Esophagus muscularis mucosa (tissue), 4 donors: ENCODE measurements around the gene MSANTD3. TPM values are rescaled to one million over a fixed set of nuclear protein-coding genes. Genes with fewer than 3 reads are reported as not detected.
"Not testable (repeated sequence)": the region's sequence is repeated elsewhere in the genome, so short reads cannot be mapped to it uniquely, and the experiment has no call there.

Source experiments
- DNase-seq: peaks from one replicate; pipeline ENCODE4 v3.0.0-alpha.2; 2017; ENCODE audit errors: extremely low spot score
- H3K27ac ChIP-seq, 4 donors: fragments of 200-600 bp; sonication (generic); replicated peaks in 1 of 4; 1 replicate in 3 of 4; 2 replicates in 1 of 4; pipeline ENCODE4 v1.5.1; 2016 to 2019; ENCODE audit warnings: mild to moderate bottlenecking in 1 of 4
- H3K27me3 ChIP-seq, 4 donors: fragments of 200-600 bp; sonication (generic); one replicate each; pipeline versions ENCODE4 v1.5.1 to v1.6.0; 2016 to 2019
- H3K36me3 ChIP-seq, 4 donors: fragments of 200-600 bp; sonication (generic); one replicate each; pipeline ENCODE4 v1.5.1; 2016 to 2019
- H3K4me1 ChIP-seq, 4 donors: fragments of 200-600 bp; sonication (generic); one replicate each; pipeline ENCODE4 v1.5.1; 2016 to 2019
- H3K4me3 ChIP-seq, 4 donors: fragments of 200-600 bp; sonication (generic); 1 replicate in 2 of 4; 2 replicates in 2 of 4; pipeline ENCODE4 v1.5.1; 2016 to 2019; ENCODE audit warnings: mild to moderate bottlenecking in 4 of 4, moderate library complexity in 1 of 4
- H3K9me3 ChIP-seq, 4 donors: fragments of 200-600 bp; sonication (generic); 1 replicate in 3 of 4; 2 replicates in 1 of 4; pipeline ENCODE4 v1.5.1; 2016 to 2019
- CTCF ChIP-seq, 3 experiments: fragments of 200-600 bp in 2 of 3; fragments of 450-650 bp in 1 of 3; sonication (generic) in 2 of 3; IDR thresholded peaks; one replicate each; pipeline ENCODE4 v1.5.1; 2017 to 2019; ENCODE audit warnings: antibody characterized with exemption in 3 of 3, mild to moderate bottlenecking in 2 of 3, moderate library complexity in 1 of 3
- EP300 ChIP-seq: sonication (generic); formaldehyde crosslinking; IDR thresholded peaks from one replicate; pipeline ENCODE4 v1.6.1; 2017; ENCODE audit warnings: antibody characterized with exemption
- POLR2A ChIP-seq: fragments of 450-650 bp; IDR thresholded peaks from one replicate; pipeline ENCODE4 v1.6.1; 2017; ENCODE audit warnings: antibody characterized with exemption, moderate library complexity, mild to moderate bottlenecking, low read depth
- POLR2AphosphoS5 ChIP-seq, 2 donors: sonication (generic); formaldehyde crosslinking; IDR thresholded peaks; one replicate each; pipeline ENCODE4 v1.6.1; 2017; ENCODE audit warnings: antibody characterized with exemption in 2 of 2
- WGBS: methylation state at CpG from one replicate; pipeline ENCODE4 v1.1.5; 2018; 5-methylcytosine and 5-hydroxymethylcytosine counted together
- intact Hi-C: fragments of 100-400 bp; cut with DNase I; formaldehyde crosslinking; loops from one replicate; pipeline ENCODE4 v1.15.1; 2023
- total RNA-seq, 4 donors: library from RNA; depleted of rRNA; stranded (reverse); fragments of >200 nt; gene quantifications; one replicate each; pipeline versions ENCODE4 v1.1.0 to v1.2.1, GENCODE V29; 2016

MSANTD3 gene
- total RNA-seq, 4 donors from 2014 or later, result 28.5 to 50.4 (median 41.3) TPM

- H3K4me1 ChIP-seq, result peaks cover 22 to 37% (median 32%) of the 10 kb centered on the region in 4 donors
- H3K9me3 ChIP-seq, result no peaks in the 10 kb centered on the region
- no peaks in the 10 kb centered on the region for H3K27me3 ChIP-seq
- H3K4me3 ChIP-seq, result no peak overlapping the region
- H3K36me3 ChIP-seq, result no peaks in the 10 kb centered on the region
- H3K27ac ChIP-seq, result no peak overlapping the region
- DNase-seq, result no peak
- WGBS, result 90% methylated on average over 3 of the region's 3 CpGs
- no peak for TF ChIP-seq EP300
- TF ChIP-seq POLR2A, result no peak
- no peak for TF ChIP-seq POLR2AphosphoS5 (IDR thresholded peaks at IDR 0.05)
- no peak for TF ChIP-seq CTCF (IDR thresholded peaks at IDR 0.05)
- intact Hi-C loops, result no loop called here
These were observed 5.8 kb downstream of the MSANTD3 start for GRCh38 chr9:100432736-100433135.

- no peaks in the 10 kb centered on the region for H3K36me3 ChIP-seq
- TF ChIP-seq CTCF (IDR thresholded peaks at IDR 0.05), result no peak
- TF ChIP-seq EP300, result no peak
- TF ChIP-seq POLR2AphosphoS5 (IDR thresholded peaks at IDR 0.05), result no peak
- no peak for TF ChIP-seq POLR2A
- 76% methylated on average over 6 of the region's 7 CpGs for WGBS
- H3K27me3 ChIP-seq, result no peaks in the 10 kb centered on the region
- no peak overlapping the region for H3K27ac ChIP-seq
- no peaks in the 10 kb centered on the region for H3K9me3 ChIP-seq
- H3K4me3 ChIP-seq, result no peak overlapping the region
- H3K4me1 ChIP-seq, result peaks cover 4 to 18% (median 10%) of the 10 kb centered on the region in 4 donors
- DNase-seq, result no peak
- intact Hi-C loops, result no loop called here
These were observed 9.6 kb downstream of the MSANTD3 start for GRCh38 chr9:100436571-100436970.

- H3K9me3 ChIP-seq, result no peaks in the 10 kb centered on the region
- peaks cover 0 to 12% (median 4%) of the 10 kb centered on the region in 4 donors for H3K36me3 ChIP-seq
- DNase-seq, result no peak
- intact Hi-C loops, result no loop called here
- no peaks in the 10 kb centered on the region for H3K27me3 ChIP-seq
- 65% methylated on average over 1 of the region's 1 CpG for WGBS
- peaks cover 4 to 21% (median 14%) of the 10 kb centered on the region in 4 donors for H3K4me1 ChIP-seq
- no peak overlapping the region for H3K27ac ChIP-seq
- H3K4me3 ChIP-seq, result no peak overlapping the region
- TF ChIP-seq POLR2A (no peak), CTCF (IDR thresholded peaks at IDR 0.05) (peak in 2 of 3 experiments; percentile 86 to 93)
These were observed 11.2 kb downstream of the MSANTD3 start for GRCh38 chr9:100437860-100438805.

- Histone ChIP-seq H3K4me3 (no peak overlapping the region), H3K27ac (no peak overlapping the region), H3K27me3 (no peaks in the 10 kb centered on the region), H3K36me3 (peaks cover 0 to 16% (median 6%) of the 10 kb centered on the region in 4 donors), H3K4me1 (peaks cover 0 to 27% (median 18%) of the 10 kb centered on the region in 4 donors), H3K9me3 (no peaks in the 10 kb centered on the region)
- TF ChIP-seq POLR2A (no peak), POLR2AphosphoS5 (IDR thresholded peaks at IDR 0.05) (peak in 1 of 2 donors; percentile 20)
- intact Hi-C loops, result no loop called here
- DNase-seq, result no peak
- WGBS, result 81% methylated on average over 3 of the region's 3 CpGs
These were observed 13.1 kb downstream of the MSANTD3 start for GRCh38 chr9:100440071-100440470.

- peaks cover 0 to 27% (median 18%) of the 10 kb centered on the region in 4 donors for H3K4me1 ChIP-seq
- DNase-seq, H3K27ac ChIP-seq, intact Hi-C loops, H3K9me3 ChIP-seq, H3K27me3 ChIP-seq, H3K4me3 ChIP-seq: not testable (repeated sequence)
- 91% methylated on average over 5 of the region's 5 CpGs for WGBS
- H3K36me3 ChIP-seq, result peaks cover 0 to 16% (median 6%) of the 10 kb centered on the region in 4 donors
These were observed 13.5 kb downstream of the MSANTD3 start for GRCh38 chr9:100440487-100440886.
